GM19025 (cell line): ENCODE results near the gene ACAP1.
"Not testable (repeated sequence)": the region's sequence is repeated elsewhere in the genome, so short reads cannot be mapped to it uniquely, and the experiment has no call there.

Source experiments
- ATAC-seq: cut with Tn5 transposase; IDR thresholded peaks from one replicate; pipeline ENCODE4 v1.9.1; 2021; ENCODE audit warnings: mild to moderate bottlenecking, low read depth, moderate library complexity; ENCODE audit not compliant: unreplicated experiment

ACAP1 gene

GRCh38 chr17:7328840-7329373, 7.4 kb upstream of the ACAP1 start, which contains the start of gene NEURL4:
Gene NEURL4 (minus strand): TSS chr17:7329335. CDS start chr17:7329312, 23 bp downstream.
- ATAC-seq = peak; percentile 6

GRCh38 chr17:7329374-7329996, 6.8 kb upstream of the ACAP1 start:
- ATAC-seq = peak; percentile 43

GRCh38 chr17:7329997-7330637, 6.2 kb upstream of the ACAP1 start:
- peak; percentile 50 for ATAC-seq

GRCh38 chr17:7330638-7331015, 5.7 kb upstream of the ACAP1 start:
- ATAC-seq = no peak

GRCh38 chr17:7332111-7332510, 4.2 kb upstream of the ACAP1 start:
- ATAC-seq = no peak

GRCh38 chr17:7332600-7333069, 3.7 kb upstream of the ACAP1 start:
- ATAC-seq = not testable (repeated sequence)

GRCh38 chr17:7334938-7335538, 1.3 kb upstream of the ACAP1 start:
- ATAC-seq = no peak

GRCh38 chr17:7335765-7336164, 564 bp upstream of the ACAP1 start:
- ATAC-seq = not testable (repeated sequence)

- ATAC-seq = not testable (repeated sequence)
These were observed 1.3 kb downstream of the ACAP1 start for GRCh38 chr17:7337600-7337999.

- no peak for ATAC-seq
These were observed 3.9 kb downstream of the ACAP1 start for GRCh38 chr17:7340179-7340578.

GRCh38 chr17:7341842-7342241, 5.5 kb downstream of the ACAP1 start:
- no peak for ATAC-seq

- no peak for ATAC-seq
These were observed 6.9 kb downstream of the ACAP1 start for GRCh38 chr17:7343250-7343649.

- ATAC-seq = no peak
These were observed 10.7 kb downstream of the ACAP1 start for GRCh38 chr17:7346761-7347614.

GRCh38 chr17:7347630-7348477, 11.5 kb downstream of the ACAP1 start:
- ATAC-seq = no peak

GRCh38 chr17:7348478-7349242, 12.3 kb downstream of the ACAP1 start:
- ATAC-seq = no peak

- ATAC-seq = peak; percentile 65
These were observed 15.6 kb downstream of the ACAP1 start, which contains the start of gene KCTD11 for GRCh38 chr17:7351665-7352502. Gene KCTD11 (plus strand): TSS chr17:7352162.

- no peak for ATAC-seq
These were observed 16.2 kb downstream of the ACAP1 start for GRCh38 chr17:7352503-7352889.
